ENCODE data around the gene BBLN. TPM values are rescaled to one million over a fixed set of nuclear protein-coding genes. Genes with fewer than 3 reads are reported as not detected.

Gene BBLN
- polyA plus RNA-seq, 1 experiment, result 60.4 TPM

- no peaks in the 10 kb centered on the region for H3K27me3 ChIP-seq (ENCODE audit: control insufficient read depth, insufficient read depth, low read length)
- H3K36me3 ChIP-seq (ENCODE audit: control insufficient read depth, insufficient read depth, low read length), result peaks cover 13% of the 10 kb centered on the region
- no peak overlapping the region for H3K4me3 ChIP-seq (ENCODE audit: low read depth, low read length)
- no peak for DNase-seq (ENCODE audit: low read depth)
- TF ChIP-seq CTCF (IDR thresholded peaks at IDR 0.05; ENCODE audit: insufficient read depth, low read depth, low read length), result peak; percentile 73
- ChIA-PET POLR2A (no interaction called here), CTCF (interaction anchor here (0.6 to 6.1 kb wide), 18 partner anchors 8 to 646 kb away, joined by 3 to 56 read pairs (median 4); no protein-coding TSS in a partner anchor)
These were observed 35.0 kb upstream of the BBLN start for GRCh38 chr9:128124873-128125579.

- H3K27me3 ChIP-seq (ENCODE audit: control insufficient read depth, insufficient read depth, low read length), result no peaks in the 10 kb centered on the region; the same call in 1 of the 2 replicates
- CTCF ChIA-PET, result interaction anchor here (0.6 to 6.1 kb wide), 13 partner anchors 9 to 192 kb away, joined by 3 to 56 read pairs (median 4); no protein-coding TSS in a partner anchor
- no peak overlapping the region for H3K4me3 ChIP-seq (ENCODE audit: low read depth, low read length)
These were observed 34.3 kb upstream of the BBLN start for GRCh38 chr9:128125580-128126354.

GRCh38 chr9:128127568-128127989 lies 32.5 kb upstream of the BBLN start, which contains the start of gene PTGES2:
TSS of gene PTGES2 (minus strand) at chr9:128127729. CDS start at chr9:128127717, 12 bp downstream.
- Histone ChIP-seq H3K27me3 (ENCODE audit: control insufficient read depth, insufficient read depth, low read length) (peaks cover 6% of the 10 kb centered on the region), H3K36me3 (ENCODE audit: control insufficient read depth, insufficient read depth, low read length) (peaks cover 3% of the 10 kb centered on the region), H3K4me3 (ENCODE audit: low read depth, low read length) (peak within 1 kb of the TSS; percentile 90)
- ChIA-PET POLR2A (no interaction called here), CTCF (interaction anchor here (2.9 to 6.1 kb wide), 2 partner anchors 11 to 18 kb away, joined by 8 to 56 read pairs; no protein-coding TSS in a partner anchor)
- peak; percentile 8 for DNase-seq (ENCODE audit: low read depth)
- TF ChIP-seq CTCF (IDR thresholded peaks at IDR 0.05; ENCODE audit: insufficient read depth, low read depth, low read length), result no peak

More at GRCh38 chr9:128125580-128126354, 34.3 kb upstream of the BBLN start:
- POLR2A ChIA-PET, result no interaction called here
- H3K36me3 ChIP-seq (ENCODE audit: control insufficient read depth, insufficient read depth, low read length), result peaks cover 12% of the 10 kb centered on the region
- no peak for TF ChIP-seq CTCF (IDR thresholded peaks at IDR 0.05; ENCODE audit: insufficient read depth, low read depth, low read length)
- no peak for DNase-seq (ENCODE audit: low read depth)

- ChIA-PET POLR2A (interaction anchor here (0.6 kb wide), 2 partner anchors 71 to 154 kb away, joined by 4 to 6 read pairs; no protein-coding TSS in a partner anchor), CTCF (interaction anchor here (0.9 to 6.1 kb wide), 7 partner anchors 11 to 186 kb away, joined by 3 to 56 read pairs (median 4); no protein-coding TSS in a partner anchor)
- Histone ChIP-seq H3K4me3 (ENCODE audit: low read depth, low read length) (peak overlapping the region; percentile 90), H3K36me3 (ENCODE audit: control insufficient read depth, insufficient read depth, low read length) (no peaks in the 10 kb centered on the region), H3K27me3 (ENCODE audit: control insufficient read depth, insufficient read depth, low read length) (peaks cover 8% of the 10 kb centered on the region)
- DNase-seq (ENCODE audit: low read depth), result peak; percentile 38
- TF ChIP-seq CTCF (IDR thresholded peaks at IDR 0.05; ENCODE audit: insufficient read depth, low read depth, low read length), result no peak
These were observed 31.9 kb upstream of the BBLN start for GRCh38 chr9:128127990-128128835.
